ENCODE results near the gene CDH6. TPM values are rescaled to one million over a fixed set of nuclear protein-coding genes. Genes with fewer than 3 reads are reported as not detected.

CDH6 gene
- total and polyA plus RNA-seq, 10 donors: 0.11 to 2.7 (median 0.60) TPM

- Histone ChIP-seq H3K36me3 (no peaks in the 10 kb centered on the region), H3K27me3 (replicated peaks in 1 of 7) (peaks cover 0 to 3% (median 0%) of the 10 kb centered on the region in 7 donors), H3K27ac (no peak overlapping the region), H3K4me3 (no peak overlapping the region), H3K4me1 (no peaks in the 10 kb centered on the region), H3K9me3 (no peaks in the 10 kb centered on the region)
- 76 to 95% (median 91%) methylated on average over 1 of the region's 1 CpG for WGBS, 5 donors
- TF ChIP-seq POLR2AphosphoS5 (IDR thresholded peaks at IDR 0.05): no peak
- TF ChIP-seq, protein P1, sequence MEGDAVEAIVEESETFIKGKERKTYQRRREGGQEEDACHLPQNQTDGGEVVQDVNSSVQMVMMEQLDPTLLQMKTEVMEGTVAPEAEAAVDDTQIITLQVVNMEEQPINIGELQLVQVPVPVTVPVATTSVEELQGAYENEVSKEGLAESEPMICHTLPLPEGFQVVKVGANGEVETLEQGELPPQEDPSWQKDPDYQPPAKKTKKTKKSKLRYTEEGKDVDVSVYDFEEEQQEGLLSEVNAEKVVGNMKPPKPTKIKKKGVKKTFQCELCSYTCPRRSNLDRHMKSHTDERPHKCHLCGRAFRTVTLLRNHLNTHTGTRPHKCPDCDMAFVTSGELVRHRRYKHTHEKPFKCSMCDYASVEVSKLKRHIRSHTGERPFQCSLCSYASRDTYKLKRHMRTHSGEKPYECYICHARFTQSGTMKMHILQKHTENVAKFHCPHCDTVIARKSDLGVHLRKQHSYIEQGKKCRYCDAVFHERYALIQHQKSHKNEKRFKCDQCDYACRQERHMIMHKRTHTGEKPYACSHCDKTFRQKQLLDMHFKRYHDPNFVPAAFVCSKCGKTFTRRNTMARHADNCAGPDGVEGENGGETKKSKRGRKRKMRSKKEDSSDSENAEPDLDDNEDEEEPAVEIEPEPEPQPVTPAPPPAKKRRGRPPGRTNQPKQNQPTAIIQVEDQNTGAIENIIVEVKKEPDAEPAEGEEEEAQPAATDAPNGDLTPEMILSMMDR (IDR thresholded peaks at IDR 0.05 in 8 of 11, conservative IDR thresholded peaks at IDR 0.05 in 3 of 11): no peak
- TF ChIP-seq POLR2A (IDR thresholded peaks at IDR 0.05): no peak
- intact Hi-C loops (cut with DNase I; ENCODE audit: low total_unique reads): no loop called here
- DNase-seq: no peak
Measured at GRCh38 chr5:31300501-31300900, 107.0 kb downstream of the CDH6 start.

DNA sequence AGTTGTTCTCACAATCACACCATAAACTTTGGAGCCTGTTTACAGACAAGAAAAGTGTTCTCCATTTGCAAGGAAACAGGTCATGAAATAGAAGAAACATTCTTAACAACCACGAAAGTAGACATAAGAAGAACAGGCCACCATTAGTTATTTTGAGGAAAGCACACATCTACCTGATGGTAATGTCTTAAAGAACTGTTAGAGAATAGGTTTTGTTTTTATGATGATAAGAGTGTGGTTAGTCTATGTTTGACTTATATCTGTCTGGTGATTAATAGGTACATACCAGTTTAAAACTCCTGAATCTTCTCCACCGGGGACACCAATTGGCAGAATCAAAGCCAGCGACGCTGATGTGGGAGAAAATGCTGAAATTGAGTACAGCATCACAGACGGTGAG lies 108.3 kb downstream of the CDH6 start:
- Histone ChIP-seq H3K9me3 (no peaks in the 10 kb centered on the region), H3K36me3 (no peaks in the 10 kb centered on the region), H3K4me1 (no peaks in the 10 kb centered on the region), H3K27me3 (replicated peaks in 1 of 7) (peaks cover 0 to 3% (median 0%) of the 10 kb centered on the region in 7 donors), H3K27ac (no peak overlapping the region), H3K4me3 (no peak overlapping the region)
- WGBS, 5 donors: 69 to 87% (median 78%) methylated on average over 5 of the region's 5 CpGs
- no peak for DNase-seq
- TF ChIP-seq POLR2A (IDR thresholded peaks at IDR 0.05): no peak
- TF ChIP-seq POLR2AphosphoS5 (IDR thresholded peaks at IDR 0.05): no peak
- TF ChIP-seq, protein P1 (IDR thresholded peaks at IDR 0.05 in 8 of 11, conservative IDR thresholded peaks at IDR 0.05 in 3 of 11): no peak
- intact Hi-C loops (cut with DNase I; ENCODE audit: low total_unique reads): no loop called here

- intact Hi-C loops (cut with DNase I; ENCODE audit: low total_unique reads): no loop called here
- Histone ChIP-seq H3K4me3 (no peak overlapping the region), H3K27ac (no peak overlapping the region), H3K27me3 (replicated peaks in 1 of 7) (peaks cover 0 to 3% (median 0%) of the 10 kb centered on the region in 7 donors), H3K4me1 (no peaks in the 10 kb centered on the region), H3K36me3 (no peaks in the 10 kb centered on the region), H3K9me3 (no peaks in the 10 kb centered on the region)
- TF ChIP-seq, protein P1 (IDR thresholded peaks at IDR 0.05 in 8 of 11, conservative IDR thresholded peaks at IDR 0.05 in 3 of 11): no peak
- no peak for TF ChIP-seq POLR2A (IDR thresholded peaks at IDR 0.05)
- no peak for TF ChIP-seq POLR2AphosphoS5 (IDR thresholded peaks at IDR 0.05)
- 76 to 93% (median 87%) methylated on average over 5 of the region's 5 CpGs for WGBS, 5 donors
- DNase-seq: no peak
Measured at GRCh38 chr5:31303688-31304087, 110.2 kb downstream of the CDH6 start.

GRCh38 chr5:31317665-31318064 lies 124.2 kb downstream of the CDH6 start:
- no peak overlapping the region for H3K4me3 ChIP-seq
- intact Hi-C loops (cut with DNase I; ENCODE audit: low total_unique reads): no loop called here
- no peaks in the 10 kb centered on the region for H3K9me3 ChIP-seq
- H3K4me1 ChIP-seq: no peaks in the 10 kb centered on the region
- TF ChIP-seq POLR2AphosphoS5 (IDR thresholded peaks at IDR 0.05): no peak
- TF ChIP-seq, protein P1 (IDR thresholded peaks at IDR 0.05 in 8 of 11, conservative IDR thresholded peaks at IDR 0.05 in 3 of 11): no peak
- TF ChIP-seq POLR2A (IDR thresholded peaks at IDR 0.05): no peak
- H3K36me3 ChIP-seq: no peaks in the 10 kb centered on the region
- no peaks in the 10 kb centered on the region for H3K27me3 ChIP-seq (replicated peaks in 1 of 7)
- DNase-seq: no peak
- whole genome bisulfite sequencing, 5 donors: 86 to 92% (median 90%) methylated on average over 12 to 13 of the region's 13 CpGs
- no peak overlapping the region for H3K27ac ChIP-seq

Data from spleen (tissue), 11 donors.